ENCODE results near the gene ITPR1.

The ITPR1 gene

GRCh38 chr3:4708230-4708629 lies 215.1 kb downstream of the ITPR1 start:
- TF ChIP-seq, protein P1, sequence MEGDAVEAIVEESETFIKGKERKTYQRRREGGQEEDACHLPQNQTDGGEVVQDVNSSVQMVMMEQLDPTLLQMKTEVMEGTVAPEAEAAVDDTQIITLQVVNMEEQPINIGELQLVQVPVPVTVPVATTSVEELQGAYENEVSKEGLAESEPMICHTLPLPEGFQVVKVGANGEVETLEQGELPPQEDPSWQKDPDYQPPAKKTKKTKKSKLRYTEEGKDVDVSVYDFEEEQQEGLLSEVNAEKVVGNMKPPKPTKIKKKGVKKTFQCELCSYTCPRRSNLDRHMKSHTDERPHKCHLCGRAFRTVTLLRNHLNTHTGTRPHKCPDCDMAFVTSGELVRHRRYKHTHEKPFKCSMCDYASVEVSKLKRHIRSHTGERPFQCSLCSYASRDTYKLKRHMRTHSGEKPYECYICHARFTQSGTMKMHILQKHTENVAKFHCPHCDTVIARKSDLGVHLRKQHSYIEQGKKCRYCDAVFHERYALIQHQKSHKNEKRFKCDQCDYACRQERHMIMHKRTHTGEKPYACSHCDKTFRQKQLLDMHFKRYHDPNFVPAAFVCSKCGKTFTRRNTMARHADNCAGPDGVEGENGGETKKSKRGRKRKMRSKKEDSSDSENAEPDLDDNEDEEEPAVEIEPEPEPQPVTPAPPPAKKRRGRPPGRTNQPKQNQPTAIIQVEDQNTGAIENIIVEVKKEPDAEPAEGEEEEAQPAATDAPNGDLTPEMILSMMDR (IDR thresholded peaks at IDR 0.05; ENCODE audit: low read depth, low read length, missing control alignments), result no peak
- no peak overlapping the region for H3K4me3 ChIP-seq (ENCODE audit: low read depth, low read length)
- DNase-seq (ENCODE audit: low read depth), result no peak
- in situ Hi-C loops (cut with HindIII; ENCODE audit: low sequenced_read_pairs), result no loop called here

- TF ChIP-seq, protein P1 (IDR thresholded peaks at IDR 0.05; ENCODE audit: low read depth, low read length, missing control alignments), result no peak
- no peak for DNase-seq (ENCODE audit: low read depth)
- in situ Hi-C loops (cut with HindIII; ENCODE audit: low sequenced_read_pairs), result no loop called here
- H3K4me3 ChIP-seq (ENCODE audit: low read depth, low read length), result no peak overlapping the region
Measured at GRCh38 chr3:4709341-4709740, 216.2 kb downstream of the ITPR1 start.

DNA sequence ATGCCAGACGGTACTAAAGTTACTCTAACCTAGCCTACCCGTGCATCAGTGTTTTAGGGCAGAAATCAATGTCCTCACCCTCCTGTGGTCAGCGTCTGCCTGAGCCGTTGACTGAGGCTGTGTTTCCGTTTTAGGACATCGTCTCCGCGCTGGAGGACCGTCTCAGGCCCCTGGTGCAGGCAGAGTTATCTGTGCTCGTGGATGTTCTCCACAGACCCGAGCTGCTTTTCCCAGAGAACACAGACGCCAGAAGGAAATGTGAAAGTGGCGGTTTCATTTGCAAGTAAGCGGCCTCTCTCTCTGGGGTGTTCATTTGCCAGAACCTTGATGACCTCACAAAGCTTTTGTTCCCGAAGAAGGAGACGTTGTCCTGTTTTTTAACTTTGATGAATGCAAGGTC lies 217.0 kb downstream of the ITPR1 start:
- in situ Hi-C loops (cut with HindIII; ENCODE audit: low sequenced_read_pairs), result loop anchor here (5.0 kb wide), 2 partner anchors 332 to 457 kb away; no protein-coding TSS in a partner anchor
- no peak overlapping the region for H3K4me3 ChIP-seq (ENCODE audit: low read depth, low read length)
- TF ChIP-seq, protein P1 (IDR thresholded peaks at IDR 0.05; ENCODE audit: low read depth, low read length, missing control alignments), result no peak
- DNase-seq (ENCODE audit: low read depth), result no peak

GRCh38 chr3:4711680-4711992 lies 218.5 kb downstream of the ITPR1 start:
- no peak for DNase-seq (ENCODE audit: low read depth)
- H3K4me3 ChIP-seq (ENCODE audit: low read depth, low read length), result no peak overlapping the region
- TF ChIP-seq, protein P1 (IDR thresholded peaks at IDR 0.05; ENCODE audit: low read depth, low read length, missing control alignments), result no peak
- in situ Hi-C loops (cut with HindIII; ENCODE audit: low sequenced_read_pairs), result loop anchor here (5.0 kb wide), 2 partner anchors 331 to 456 kb away; no protein-coding TSS in a partner anchor

GRCh38 chr3:4712109-4712508 lies 219.0 kb downstream of the ITPR1 start:
- no peak overlapping the region for H3K4me3 ChIP-seq (ENCODE audit: low read depth, low read length)
- TF ChIP-seq, protein P1 (IDR thresholded peaks at IDR 0.05; ENCODE audit: low read depth, low read length, missing control alignments), result no peak
- in situ Hi-C loops (cut with HindIII; ENCODE audit: low sequenced_read_pairs), result loop anchor here (5.0 kb wide), 2 partner anchors 330 to 455 kb away; no protein-coding TSS in a partner anchor
- DNase-seq (ENCODE audit: low read depth), result peak; percentile 78

GRCh38 chr3:4714045-4714444 lies 220.9 kb downstream of the ITPR1 start:
- DNase-seq (ENCODE audit: low read depth), result no peak
- TF ChIP-seq, protein P1 (IDR thresholded peaks at IDR 0.05; ENCODE audit: low read depth, low read length, missing control alignments), result no peak
- in situ Hi-C loops (cut with HindIII; ENCODE audit: low sequenced_read_pairs), result loop anchor here (5.0 kb wide), 2 partner anchors 328 to 453 kb away; no protein-coding TSS in a partner anchor
- H3K4me3 ChIP-seq (ENCODE audit: low read depth, low read length), result no peak overlapping the region

- in situ Hi-C loops (cut with HindIII; ENCODE audit: low sequenced_read_pairs), result no loop called here
- DNase-seq (ENCODE audit: low read depth), result no peak
- TF ChIP-seq, protein P1 (IDR thresholded peaks at IDR 0.05; ENCODE audit: low read depth, low read length, missing control alignments), result no peak
- no peak overlapping the region for H3K4me3 ChIP-seq (ENCODE audit: low read depth, low read length)
Measured at GRCh38 chr3:4716266-4716665, 223.1 kb downstream of the ITPR1 start.

All from astrocyte of the cerebellum (primary cell).